ENCODE results near the gene TSEN34.
"Not testable (repeated sequence)": the region's sequence is repeated elsewhere in the genome, so short reads cannot be mapped to it uniquely, and the experiment has no call there.

TSEN34 gene

DNA sequence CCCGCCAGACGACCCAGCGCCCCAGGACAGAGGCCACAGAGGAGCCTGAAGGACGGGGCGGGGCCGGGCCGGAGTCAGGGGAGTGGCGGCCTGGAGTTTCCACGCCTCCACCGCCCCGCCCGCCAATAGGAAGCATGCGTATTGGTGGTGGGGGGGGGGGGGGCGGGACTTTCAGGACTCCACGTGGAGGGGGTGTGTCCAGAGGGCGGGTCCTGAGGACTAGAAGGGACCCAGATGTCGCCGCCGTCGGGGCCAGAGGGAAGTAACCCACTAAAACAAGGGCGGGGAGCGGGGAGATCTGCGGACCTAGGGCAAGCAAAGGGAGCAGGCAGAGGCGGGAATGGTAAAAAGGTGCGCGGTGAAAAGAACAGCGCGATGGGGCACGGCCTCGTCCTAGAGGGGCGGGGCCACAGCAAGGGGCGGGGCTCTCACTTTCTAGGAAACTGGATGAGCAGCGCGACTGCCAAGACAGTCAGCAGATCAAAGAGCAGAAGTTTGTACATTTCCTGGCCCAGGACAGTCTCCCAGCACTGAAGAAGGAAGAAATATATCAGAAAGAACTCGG is 28.8 kb upstream of the TSEN34 start:
- DNase-seq, result peak; percentile 85

GRCh38 chr19:54162884-54163283 is 28.2 kb upstream of the TSEN34 start:
- no peak for DNase-seq

DNA sequence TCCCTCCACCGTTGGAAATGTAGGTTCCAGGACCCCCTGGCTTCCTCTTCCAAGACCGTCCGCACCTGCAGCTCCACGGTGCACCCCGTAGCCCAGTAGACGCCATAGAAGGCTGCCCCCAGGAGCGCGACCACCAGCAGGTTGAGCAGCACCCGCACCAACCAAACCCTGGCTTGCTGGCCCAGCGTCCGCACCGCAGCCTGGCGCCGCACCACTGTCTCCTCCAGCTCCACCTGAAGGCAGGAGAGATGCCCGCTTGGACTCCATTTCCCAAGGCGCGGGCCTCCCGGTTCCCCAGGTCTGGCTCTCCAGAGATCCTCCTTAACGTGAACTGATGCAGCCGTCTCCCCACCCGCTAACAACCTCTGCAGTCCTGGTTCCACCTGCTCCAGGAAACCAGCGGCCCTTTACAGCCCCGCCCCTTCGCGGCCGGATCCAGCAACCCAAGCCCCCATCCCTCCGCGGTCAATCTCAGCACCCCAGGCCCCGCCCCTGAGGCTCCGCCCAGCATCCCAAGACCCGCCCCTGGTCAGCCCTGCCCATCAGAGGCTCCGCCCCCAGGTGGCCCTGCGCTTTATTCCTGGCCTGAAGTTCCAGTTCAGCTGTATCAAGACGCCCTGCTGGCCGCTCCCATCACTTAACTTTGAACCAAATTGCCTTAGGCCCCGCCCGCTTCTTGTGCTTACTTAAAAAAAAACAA is 26.6 kb upstream of the TSEN34 start:
- peak; percentile 64 for DNase-seq

DNA sequence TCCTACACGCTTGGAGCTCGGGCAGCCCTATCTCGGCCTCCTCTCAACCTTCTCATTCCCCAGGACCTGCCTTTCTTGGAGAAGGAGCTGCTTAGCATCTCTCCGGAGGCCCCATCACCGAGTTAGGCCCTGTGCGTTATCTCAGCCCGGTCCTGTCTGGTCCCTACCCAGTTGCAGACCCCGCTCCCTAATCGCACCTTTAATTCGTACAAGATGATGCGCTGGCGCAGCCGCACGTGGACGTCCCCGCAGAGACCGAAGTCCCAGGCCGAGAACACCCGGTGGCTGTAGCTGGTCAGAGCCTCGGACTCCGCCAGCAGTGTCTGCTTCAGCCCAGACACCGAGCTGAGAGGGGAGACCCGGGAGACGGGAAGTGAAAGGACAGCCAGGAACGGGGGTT is 25.9 kb upstream of the TSEN34 start:
- DNase-seq, result no peak

GRCh38 chr19:54168174-54168917 is 22.8 kb upstream of the TSEN34 start:
- peak; percentile 84 for DNase-seq

- no peak for DNase-seq
Measured at GRCh38 chr19:54169149-54169740, 21.9 kb upstream of the TSEN34 start.

- not testable (repeated sequence) for DNase-seq
Measured at GRCh38 chr19:54171736-54172431, 19.2 kb upstream of the TSEN34 start.

- DNase-seq, result no peak
Measured at GRCh38 chr19:54172471-54173358, 18.4 kb upstream of the TSEN34 start, which contains the start of gene TMC4. TSS of gene TMC4 (minus strand) at chr19:54173160. CDS start at chr19:54173117, 43 bp downstream.

DNA sequence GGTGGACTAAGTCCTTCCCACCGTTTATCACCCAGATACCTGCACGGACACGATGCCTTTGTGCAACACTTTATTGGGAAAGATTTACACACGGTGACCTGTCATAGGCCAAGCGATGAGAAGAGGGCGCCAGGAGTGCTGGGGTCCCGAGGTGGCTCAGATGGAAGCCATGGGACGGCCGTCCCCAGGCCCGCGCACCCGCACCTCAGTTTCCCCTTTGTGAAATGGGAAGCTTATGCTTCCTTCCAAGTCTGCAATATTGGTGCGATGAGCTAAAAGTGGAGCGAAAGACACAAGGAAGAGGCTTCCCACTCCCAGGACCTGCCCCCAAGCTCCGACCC is 17.8 kb upstream of the TSEN34 start:
- DNase-seq, result no peak

DNA sequence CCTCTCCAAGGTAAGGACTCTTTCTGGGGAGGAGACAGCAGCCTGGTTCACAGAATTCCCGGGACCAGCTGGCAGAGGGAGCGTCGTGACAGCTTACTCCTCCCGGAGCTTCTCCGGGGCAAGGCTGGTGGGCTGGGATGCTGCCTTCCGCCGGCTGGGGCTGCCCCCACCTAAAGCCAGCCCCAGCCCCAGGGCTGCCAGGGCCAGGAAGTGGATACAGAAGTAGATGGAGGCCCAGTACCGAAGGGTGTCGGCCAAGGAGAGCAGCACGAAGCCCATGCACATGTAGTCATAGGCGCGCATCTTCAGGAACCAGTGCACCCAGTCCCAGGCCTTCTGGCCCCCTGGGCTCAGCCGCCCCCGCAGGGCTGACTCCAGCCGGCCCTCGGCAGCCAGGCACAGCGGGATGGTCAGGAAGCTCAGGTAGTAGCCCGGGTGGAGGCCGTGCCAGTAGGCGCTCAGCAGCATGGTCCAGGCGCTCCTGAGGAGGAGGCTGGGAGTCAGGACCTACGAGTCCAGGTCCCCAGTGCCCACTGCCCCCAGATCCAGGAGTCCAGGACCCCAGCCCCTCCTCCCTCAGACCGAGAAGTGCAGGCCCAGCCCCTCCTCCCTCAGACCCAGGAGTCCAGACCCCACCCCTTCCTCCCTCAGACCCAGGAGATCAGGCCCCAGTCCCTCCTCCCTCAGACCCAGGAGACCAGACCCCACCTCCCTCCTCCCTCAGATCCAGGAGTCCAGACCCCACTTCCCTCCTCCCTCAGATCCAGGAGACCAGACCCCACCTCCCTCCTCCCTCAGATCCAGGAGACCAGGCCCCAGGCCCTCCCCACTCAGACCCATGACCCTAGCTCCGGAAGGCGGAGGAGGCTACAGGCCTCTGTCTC is 16.9 kb upstream of the TSEN34 start:
- DNase-seq, result no peak

GRCh38 chr19:54178581-54179261 is 12.4 kb upstream of the TSEN34 start:
- DNase-seq, result no peak

GRCh38 chr19:54179262-54179852 is 11.8 kb upstream of the TSEN34 start:
- no peak for DNase-seq

GRCh38 chr19:54179921-54180461 is 11.1 kb upstream of the TSEN34 start:
- DNase-seq, result peak; percentile 31

- DNase-seq, result no peak
Measured at GRCh38 chr19:54180691-54181091, 10.4 kb upstream of the TSEN34 start.

DNA sequence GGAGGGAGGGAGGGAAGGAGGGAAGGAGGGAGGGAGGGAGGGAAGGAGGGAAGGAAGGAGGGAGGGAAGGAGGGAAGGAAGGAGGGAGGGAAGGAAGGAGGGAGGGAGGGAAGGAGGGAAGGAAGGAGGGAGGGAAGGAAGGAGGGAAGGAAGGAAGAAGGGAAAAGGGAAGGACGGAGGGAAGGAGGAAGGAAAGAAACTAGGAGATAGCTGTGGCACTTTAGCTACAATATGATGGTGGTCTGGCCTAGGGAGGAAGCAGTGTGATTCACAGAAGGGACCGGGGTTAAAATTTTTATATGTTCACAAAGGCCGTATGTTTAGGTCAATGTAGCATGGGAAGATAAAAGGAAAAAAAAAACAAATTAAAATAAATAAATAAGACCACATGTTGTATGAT is 9.2 kb upstream of the TSEN34 start:
- not testable (repeated sequence) for DNase-seq

DNA sequence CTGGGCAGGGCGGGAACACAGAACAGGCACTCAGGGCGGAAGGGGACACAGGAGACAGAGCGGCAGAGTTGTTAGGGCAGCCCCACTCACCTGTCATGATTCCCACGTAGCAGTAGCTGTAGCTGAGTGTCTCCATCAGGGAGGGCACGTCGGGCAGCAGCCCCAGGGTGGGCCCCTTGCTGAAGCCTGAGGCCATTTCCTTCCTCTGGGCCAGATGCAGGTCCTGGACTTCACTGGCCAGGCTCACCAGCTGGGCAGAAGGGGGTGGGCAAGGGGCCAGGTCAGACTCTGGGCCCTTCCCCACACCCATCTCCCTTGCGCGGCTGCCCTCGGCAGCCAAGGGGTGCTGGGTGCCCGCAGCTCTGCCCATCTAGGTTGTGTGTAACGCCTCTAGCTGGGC is 7.7 kb upstream of the TSEN34 start:
- DNase-seq, result no peak

- no peak for DNase-seq
Measured at GRCh38 chr19:54186351-54186750, 4.8 kb upstream of the TSEN34 start.

DNA sequence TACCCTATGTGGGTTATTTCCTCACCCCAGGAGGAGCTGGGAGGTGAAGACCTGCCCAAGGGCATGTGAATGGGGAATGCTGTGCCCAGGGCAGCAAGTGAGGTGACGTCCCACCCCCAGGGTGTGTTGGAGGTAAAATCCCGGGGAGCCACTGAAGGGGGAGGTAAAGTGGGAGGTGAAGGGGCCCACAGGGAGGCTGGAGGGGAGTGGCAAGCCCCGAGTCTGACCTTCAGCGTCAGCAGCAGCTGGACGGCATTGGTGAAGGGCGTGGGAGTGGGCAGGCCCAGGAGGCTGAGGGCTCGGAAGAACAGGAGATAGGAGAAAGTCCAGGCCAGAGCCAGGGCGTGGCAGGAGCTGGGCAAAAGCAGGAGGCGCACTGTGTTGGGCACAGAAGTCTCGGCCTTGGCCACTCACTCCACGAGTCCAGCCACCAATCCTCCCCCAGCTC is 4.2 kb upstream of the TSEN34 start:
- no peak for DNase-seq

DNA sequence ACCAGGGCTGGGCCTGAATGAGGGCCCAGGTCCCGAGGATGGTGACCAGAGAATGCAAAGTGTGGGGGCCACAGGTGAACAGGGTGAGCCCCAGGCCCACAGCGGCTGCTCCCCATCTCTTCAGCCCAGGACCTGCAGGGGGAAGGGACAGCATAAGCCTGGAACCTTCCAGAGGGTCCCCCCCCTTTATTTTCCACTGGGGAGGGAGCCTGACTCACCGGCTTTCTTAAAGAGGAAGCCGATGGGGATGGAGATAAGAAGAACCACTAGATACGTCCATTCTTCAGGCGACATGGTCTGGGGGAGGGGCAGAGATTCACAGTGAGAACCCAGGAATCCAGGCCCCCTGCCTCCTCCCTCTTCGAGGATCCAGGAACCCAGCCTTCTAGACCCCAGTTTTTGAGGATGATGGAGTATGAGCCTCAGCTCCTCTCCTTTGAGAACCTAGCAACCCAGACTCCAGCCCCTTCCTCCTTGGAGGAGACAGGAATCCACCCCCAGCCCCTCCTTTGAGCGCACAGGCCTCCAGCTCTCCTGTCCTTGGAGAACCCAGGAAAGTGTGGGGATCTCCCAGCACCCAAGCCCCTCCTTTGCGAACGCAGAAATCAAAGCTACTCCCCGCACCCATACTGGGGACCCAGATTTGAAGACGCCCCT is 2.8 kb upstream of the TSEN34 start:
- peak; percentile 70 for DNase-seq

All from CD4-positive, alpha-beta T cell treated with Interleukin-15 for 1 hour (primary cell).